ENCODE results near the gene CDON. TPM values are rescaled to one million over a fixed set of nuclear protein-coding genes. Genes with fewer than 3 reads are reported as not detected.
A peak's percentile ranks its signal among the peaks of the same experiment; 100 is the strongest.

The CDON gene
- total RNA-seq: 10 to 100 TPM; 11.2 to 31.3 TPM
- long read RNA-seq, donor 1, partial matches to known transcripts: 0 of 1 reads
- long read RNA-seq, donor 1, other reads (novel, unspliced or antisense): 1 of 1 reads
- long read RNA-seq, donor 2: 0 reads

GRCh38 chr11:126062679-126063506 is at the start of gene CDON:
CDON (minus strand) TSS chr11:126062866; CDS start chr11:126023476, 39,390 bp downstream.
- DNase-seq (ENCODE audit: low spot score): peak; percentile 96
- intact Hi-C loops (cut with DNase I): loop anchor here in 1 of 2 donors (5.0 to 10.0 kb wide), 2 partner anchors 102 to 141 kb away; no protein-coding TSS in a partner anchor

- intact Hi-C loops (cut with DNase I): no loop called here
- no peak for DNase-seq (ENCODE audit: low spot score)
Observed at GRCh38 chr11:126111458-126112116, 48.9 kb upstream of the CDON start.

GRCh38 chr11:126109941-126110731 is 47.5 kb upstream of the CDON start:
- intact Hi-C loops (cut with DNase I): no loop called here
- DNase-seq (ENCODE audit: low spot score): no peak

- DNase-seq (ENCODE audit: low spot score): peak; percentile 24
- intact Hi-C loops (cut with DNase I): no loop called here
Observed at GRCh38 chr11:126106594-126107328, 44.1 kb upstream of the CDON start.

GRCh38 chr11:126105748-126106080 is 43.0 kb upstream of the CDON start:
- intact Hi-C loops (cut with DNase I): no loop called here
- DNase-seq (ENCODE audit: low spot score): peak; percentile 69

- intact Hi-C loops (cut with DNase I): no loop called here
- peak; percentile 45 for DNase-seq (ENCODE audit: low spot score)
Observed at GRCh38 chr11:126105022-126105747, 42.5 kb upstream of the CDON start.

- peak; percentile 67 for DNase-seq (ENCODE audit: low spot score)
- intact Hi-C loops (cut with DNase I): no loop called here
Observed at GRCh38 chr11:126104420-126104819, 41.8 kb upstream of the CDON start.

GRCh38 chr11:126103150-126103549 is 40.5 kb upstream of the CDON start:
- intact Hi-C loops (cut with DNase I): no loop called here
- DNase-seq (ENCODE audit: low spot score): no peak

- no peak for DNase-seq (ENCODE audit: low spot score)
- intact Hi-C loops (cut with DNase I): no loop called here
Observed at GRCh38 chr11:126102436-126102981, 39.8 kb upstream of the CDON start.

- intact Hi-C loops (cut with DNase I): no loop called here
- DNase-seq (ENCODE audit: low spot score): no peak
Observed at GRCh38 chr11:126101930-126102283, 39.2 kb upstream of the CDON start.

GRCh38 chr11:126101251-126101929 is 38.7 kb upstream of the CDON start:
- DNase-seq (ENCODE audit: low spot score): no peak
- intact Hi-C loops (cut with DNase I): no loop called here

- DNase-seq (ENCODE audit: low spot score): no peak
- intact Hi-C loops (cut with DNase I): no loop called here
Observed at GRCh38 chr11:126100716-126101115, 38.0 kb upstream of the CDON start.

- intact Hi-C loops (cut with DNase I): loop anchor here in 1 of 2 donors (10.0 kb wide), 1 partner anchor 47 kb away; no protein-coding TSS in a partner anchor
- DNase-seq (ENCODE audit: low spot score): no peak
Observed at GRCh38 chr11:126098204-126098769, 35.6 kb upstream of the CDON start.

GRCh38 chr11:126095745-126096144 is 33.1 kb upstream of the CDON start:
- intact Hi-C loops (cut with DNase I): loop anchor here in 1 of 2 donors (10.0 kb wide), 1 partner anchor 49 kb away; no protein-coding TSS in a partner anchor
- no peak for DNase-seq (ENCODE audit: low spot score)

- intact Hi-C loops (cut with DNase I): loop anchor here in 1 of 2 donors (10.0 kb wide), 1 partner anchor 54 kb away; no protein-coding TSS in a partner anchor
- no peak for DNase-seq (ENCODE audit: low spot score)
Observed at GRCh38 chr11:126090452-126090851, 27.8 kb upstream of the CDON start.

GRCh38 chr11:126088999-126089398 is 26.3 kb upstream of the CDON start:
- no peak for DNase-seq (ENCODE audit: low spot score)
- intact Hi-C loops (cut with DNase I): no loop called here

- no peak for DNase-seq (ENCODE audit: low spot score)
- intact Hi-C loops (cut with DNase I): no loop called here
Observed at GRCh38 chr11:126086248-126086647, 23.6 kb upstream of the CDON start.
